Measurements from ENCODE around the gene ARHGAP30.

GRCh38 chr1:161019751-161020495, 49.8 kb downstream of the ARHGAP30 start:
- TF ChIP-seq, protein P1, sequence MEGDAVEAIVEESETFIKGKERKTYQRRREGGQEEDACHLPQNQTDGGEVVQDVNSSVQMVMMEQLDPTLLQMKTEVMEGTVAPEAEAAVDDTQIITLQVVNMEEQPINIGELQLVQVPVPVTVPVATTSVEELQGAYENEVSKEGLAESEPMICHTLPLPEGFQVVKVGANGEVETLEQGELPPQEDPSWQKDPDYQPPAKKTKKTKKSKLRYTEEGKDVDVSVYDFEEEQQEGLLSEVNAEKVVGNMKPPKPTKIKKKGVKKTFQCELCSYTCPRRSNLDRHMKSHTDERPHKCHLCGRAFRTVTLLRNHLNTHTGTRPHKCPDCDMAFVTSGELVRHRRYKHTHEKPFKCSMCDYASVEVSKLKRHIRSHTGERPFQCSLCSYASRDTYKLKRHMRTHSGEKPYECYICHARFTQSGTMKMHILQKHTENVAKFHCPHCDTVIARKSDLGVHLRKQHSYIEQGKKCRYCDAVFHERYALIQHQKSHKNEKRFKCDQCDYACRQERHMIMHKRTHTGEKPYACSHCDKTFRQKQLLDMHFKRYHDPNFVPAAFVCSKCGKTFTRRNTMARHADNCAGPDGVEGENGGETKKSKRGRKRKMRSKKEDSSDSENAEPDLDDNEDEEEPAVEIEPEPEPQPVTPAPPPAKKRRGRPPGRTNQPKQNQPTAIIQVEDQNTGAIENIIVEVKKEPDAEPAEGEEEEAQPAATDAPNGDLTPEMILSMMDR (conservative IDR thresholded peaks at IDR 0.05; ENCODE audit: low read length), result no peak
- no peak for TF ChIP-seq EZH2phosphoT487 (IDR thresholded peaks at IDR 0.05; ENCODE audit: borderline replicate concordance)

Measured in Loucy (cell line).